ELF-1 (cell line): ENCODE measurements around the gene UBTD1.
A peak's percentile ranks its signal among the peaks of the same experiment; 100 is the strongest.
"Not testable (repeated sequence)": the region's sequence is repeated elsewhere in the genome, so short reads cannot be mapped to it uniquely, and the experiment has no call there.

ENCODE experiments used
- DNase-seq: peaks from one replicate; pipeline ENCODE4 v3.0.0-alpha.2; 2016; ENCODE audit warnings: low read depth, low spot score

The UBTD1 gene

GRCh38 chr10:97515271-97515978, 16.7 kb downstream of the UBTD1 start:
- peak; percentile 24 for DNase-seq

- DNase-seq: no peak
Observed at GRCh38 chr10:97517096-97517750, 18.5 kb downstream of the UBTD1 start.

GRCh38 chr10:97517778-97518300, 19.1 kb downstream of the UBTD1 start:
- no peak for DNase-seq

GRCh38 chr10:97518301-97519043, 19.7 kb downstream of the UBTD1 start:
- peak; percentile 71 for DNase-seq

- no peak for DNase-seq
Observed at GRCh38 chr10:97519342-97519741, 20.6 kb downstream of the UBTD1 start.

- DNase-seq: no peak
Observed at GRCh38 chr10:97520520-97520919, 21.8 kb downstream of the UBTD1 start.

GRCh38 chr10:97520978-97521761, 22.4 kb downstream of the UBTD1 start:
- DNase-seq: no peak

- DNase-seq: no peak
Observed at GRCh38 chr10:97522071-97522470, 23.3 kb downstream of the UBTD1 start.

- DNase-seq: no peak
Observed at GRCh38 chr10:97522937-97523336, 24.2 kb downstream of the UBTD1 start.

GRCh38 chr10:97525086-97525485, 26.4 kb downstream of the UBTD1 start:
- DNase-seq: no peak

- no peak for DNase-seq
Observed at GRCh38 chr10:97525683-97526110, 27.0 kb downstream of the UBTD1 start.

- DNase-seq: not testable (repeated sequence)
Observed at GRCh38 chr10:97528876-97529275, 30.2 kb downstream of the UBTD1 start.

- DNase-seq: no peak
Observed at GRCh38 chr10:97529685-97530465, 31.2 kb downstream of the UBTD1 start.

- peak; percentile 43 for DNase-seq
Observed at GRCh38 chr10:97531401-97531986, 32.8 kb downstream of the UBTD1 start.

- peak; percentile 25 for DNase-seq
Observed at GRCh38 chr10:97532935-97533671, 34.4 kb downstream of the UBTD1 start.

GRCh38 chr10:97533888-97534287, 35.2 kb downstream of the UBTD1 start:
- no peak for DNase-seq

- DNase-seq: peak; percentile 82
Observed at GRCh38 chr10:97534746-97535367, 36.1 kb downstream of the UBTD1 start.

- DNase-seq: no peak
Observed at GRCh38 chr10:97537186-97537869, 38.6 kb downstream of the UBTD1 start.

GRCh38 chr10:97538411-97538810, 39.7 kb downstream of the UBTD1 start:
- no peak for DNase-seq
